GM19467 (cell line): ENCODE results near the gene HMOX2.

ENCODE experiments used
- ATAC-seq: cut with Tn5 transposase; IDR thresholded peaks from one replicate; pipeline ENCODE4 v1.9.1; 2021; ENCODE audit warnings: mild to moderate bottlenecking, moderate library complexity; ENCODE audit not compliant: unreplicated experiment

HMOX2 gene

GRCh38 chr16:4463522-4464163 is 12.6 kb upstream of the HMOX2 start:
- no peak for ATAC-seq

- no peak for ATAC-seq
These were observed 10.0 kb upstream of the HMOX2 start for GRCh38 chr16:4465977-4466779.

GRCh38 chr16:4467916-4468315 is 8.3 kb upstream of the HMOX2 start:
- no peak for ATAC-seq

DNA sequence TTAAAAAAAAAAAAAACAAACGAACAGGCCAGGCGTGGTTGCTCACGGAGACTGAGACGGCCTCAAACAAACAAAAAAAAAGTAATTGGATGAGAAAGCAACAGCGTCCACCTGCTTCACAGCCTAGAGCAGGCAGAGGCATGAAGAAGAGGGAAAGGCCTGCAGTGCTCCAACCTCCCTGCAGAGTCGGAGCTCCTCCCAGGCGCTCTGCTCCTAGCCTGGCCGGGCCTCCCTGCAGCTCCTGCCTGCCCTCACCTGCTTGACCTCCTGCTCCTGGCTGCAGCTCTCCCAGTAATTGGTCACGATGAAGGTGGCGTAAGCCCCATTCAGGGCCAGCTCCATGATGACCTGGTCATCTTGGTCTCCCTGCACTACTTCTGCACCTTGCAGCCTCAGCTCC is 7.2 kb upstream of the HMOX2 start:
- no peak for ATAC-seq

- ATAC-seq, result no peak
These were observed 4.3 kb upstream of the HMOX2 start for GRCh38 chr16:4471869-4472268.

- no peak for ATAC-seq
These were observed 3.3 kb upstream of the HMOX2 start for GRCh38 chr16:4472880-4473279.

- peak; percentile 44 for ATAC-seq
These were observed 1.8 kb upstream of the HMOX2 start, which contains the start of gene NMRAL1 for GRCh38 chr16:4474192-4474961. Gene NMRAL1 (minus strand): TSS chr16:4474625. CDS start chr16:4474132, 493 bp downstream.

DNA sequence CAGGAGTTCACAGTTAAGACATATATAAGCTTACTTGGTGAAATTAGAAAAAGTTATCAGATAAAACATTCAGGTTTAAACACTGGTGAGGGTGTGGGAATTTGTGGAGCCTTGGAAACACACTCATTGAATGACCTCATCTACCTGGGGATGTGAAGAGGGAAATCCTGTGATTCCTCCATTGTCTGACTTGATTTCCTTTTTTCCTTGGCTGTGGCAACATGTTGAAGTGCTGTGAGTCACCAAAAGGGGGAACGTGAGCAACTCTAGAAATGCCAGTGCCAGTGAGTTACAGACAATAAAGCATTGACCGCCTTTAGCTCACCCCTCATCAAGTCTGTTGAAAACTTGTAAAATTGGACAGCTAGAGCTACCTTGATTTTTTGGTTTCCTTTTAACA is 1.8 kb downstream of the HMOX2 start:
- ATAC-seq, result no peak

GRCh38 chr16:4481526-4481925 is 5.3 kb downstream of the HMOX2 start:
- no peak for ATAC-seq

- no peak for ATAC-seq
These were observed 5.8 kb downstream of the HMOX2 start for GRCh38 chr16:4481963-4482362.

GRCh38 chr16:4486126-4486893 is 10.1 kb downstream of the HMOX2 start:
- ATAC-seq, result no peak

DNA sequence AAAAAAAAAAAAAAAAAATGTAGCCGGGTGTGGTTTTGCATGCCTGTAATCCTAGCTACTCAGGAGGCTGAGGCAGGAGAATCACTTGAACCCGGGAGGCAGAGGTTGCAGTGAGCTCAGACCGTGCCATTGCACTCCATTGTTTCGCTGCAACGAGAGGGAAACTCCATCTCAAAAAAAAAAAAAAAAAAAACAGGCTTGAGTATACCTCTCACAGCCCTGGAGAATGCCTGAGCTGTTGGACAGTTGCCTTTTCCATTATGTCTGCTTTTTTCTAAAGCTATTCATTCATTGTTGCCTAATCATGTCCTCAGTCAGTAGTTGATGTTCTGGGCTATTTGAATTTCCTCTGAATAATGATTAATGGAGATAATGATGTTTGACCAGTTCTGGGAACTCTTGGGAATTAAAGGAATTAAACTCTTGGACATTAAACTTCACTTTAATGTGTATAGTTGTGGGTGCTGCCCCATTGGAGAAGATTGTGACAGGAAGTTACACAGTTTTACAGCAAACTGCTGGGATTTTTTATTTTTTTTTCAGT is 11.8 kb downstream of the HMOX2 start:
- no peak for ATAC-seq

- ATAC-seq, result no peak
These were observed 12.3 kb downstream of the HMOX2 start for GRCh38 chr16:4488499-4488967.

- no peak for ATAC-seq
These were observed 12.8 kb downstream of the HMOX2 start for GRCh38 chr16:4489030-4489429.

DNA sequence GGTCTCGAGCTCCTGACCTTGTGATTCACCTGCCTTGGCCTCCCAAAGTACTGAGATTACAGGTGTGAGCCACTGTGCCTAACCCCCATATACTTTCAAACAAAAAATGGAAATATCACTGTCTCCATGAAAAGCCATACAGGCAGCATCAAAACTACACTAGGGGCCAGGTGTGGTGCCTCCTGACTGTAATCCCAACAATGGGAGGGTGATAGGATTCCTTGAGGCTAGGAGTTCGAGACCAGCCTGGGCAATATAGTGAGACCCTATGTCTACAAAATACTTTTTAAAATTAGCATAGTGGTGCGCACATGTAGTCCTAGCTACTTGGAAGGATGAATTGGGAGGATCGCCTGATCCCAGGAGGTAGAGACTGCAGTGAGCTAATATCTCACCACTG is 15.7 kb downstream of the HMOX2 start:
- ATAC-seq, result no peak

DNA sequence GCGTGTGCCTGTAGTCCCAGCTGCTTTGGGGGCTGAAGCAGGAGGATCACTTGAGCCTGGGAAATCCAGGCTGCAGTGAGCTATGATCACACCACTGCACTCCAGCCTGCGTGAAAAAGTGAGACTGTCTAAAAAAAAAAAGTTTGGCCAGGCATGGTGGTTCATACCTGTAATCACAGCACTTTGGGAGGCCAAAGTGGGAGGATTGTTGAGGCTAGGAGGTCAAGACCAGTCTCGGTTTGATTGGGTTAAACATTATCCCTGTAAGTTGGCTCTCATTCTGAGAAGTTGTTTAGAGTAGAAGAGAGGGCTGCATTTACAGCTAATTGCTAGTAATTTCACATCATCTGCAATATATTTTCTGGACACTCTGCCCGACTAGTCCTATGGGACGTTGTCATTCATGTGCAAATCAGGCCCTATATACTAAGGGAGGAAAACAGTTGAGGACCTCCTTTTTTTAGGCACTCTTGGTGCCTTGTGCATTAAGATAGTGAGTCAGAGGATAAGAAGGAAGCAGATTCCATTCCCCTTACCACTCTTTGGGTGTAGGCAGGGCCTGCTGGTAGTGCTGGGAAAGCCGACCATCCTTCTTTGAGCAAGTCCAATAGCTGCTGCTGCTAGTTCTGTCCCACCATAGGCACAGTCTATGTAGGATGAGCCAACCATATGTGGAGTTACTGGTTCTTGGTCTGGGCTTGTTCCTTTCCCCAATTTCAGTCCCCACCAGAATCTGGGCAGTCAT is 18.7 kb downstream of the HMOX2 start:
- no peak for ATAC-seq

GRCh38 chr16:4495766-4496165 is 19.6 kb downstream of the HMOX2 start:
- ATAC-seq, result no peak

DNA sequence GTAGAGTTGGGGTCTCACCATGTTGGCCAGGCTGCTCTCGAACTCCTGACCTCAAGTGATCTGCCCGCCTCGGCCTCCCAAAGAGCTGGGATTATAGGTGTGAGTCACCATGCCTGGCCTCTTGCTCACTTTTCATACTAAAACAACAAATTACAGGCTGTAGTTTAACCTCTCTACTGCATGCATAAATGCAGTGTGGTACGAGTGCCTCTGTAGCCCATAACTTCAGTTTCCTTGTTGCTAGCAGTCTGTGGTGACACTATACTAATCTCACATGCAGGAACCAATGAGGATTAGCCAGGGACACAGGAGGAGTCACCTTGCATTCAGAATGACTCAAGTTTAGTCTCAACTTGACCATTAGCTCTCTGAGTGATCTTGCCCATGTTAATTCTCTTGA is 20.1 kb downstream of the HMOX2 start:
- ATAC-seq, result no peak

GRCh38 chr16:4498546-4499195 is 22.5 kb downstream of the HMOX2 start:
- no peak for ATAC-seq
